GM23338 (cell line): ENCODE measurements around the gene MSRB1. TPM values are rescaled to one million over a fixed set of nuclear protein-coding genes. Genes with fewer than 3 reads are reported as not detected.
"Not testable (repeated sequence)": the region's sequence is repeated elsewhere in the genome, so short reads cannot be mapped to it uniquely, and the experiment has no call there.

Experiments
- ATAC-seq: fragments of 200-7000 bp; cut with Tn5 transposase; 3 replicates; pipeline ENCODE4 v1.9.1; 2020
- DNase-seq: peaks from one replicate; pipeline ENCODE4 v3.0.0-alpha.2; 2015; ENCODE audit warnings: low spot score
- H2AFZ ChIP-seq: fragments of 200-600 bp; sonication (generic); 2 replicates; pipeline ENCODE4 v1.8.0; 2016; ENCODE audit warnings: antibody characterized with exemption, mild to moderate bottlenecking, moderate library complexity
- H3F3A ChIP-seq: fragments of 200-600 bp; sonication (generic); replicated peaks from 2 replicates; pipeline ENCODE4 v1.8.0; 2017; ENCODE audit warnings: antibody characterized with exemption, mixed run types, low read depth
- H3K27ac ChIP-seq: fragments of 200-600 bp; sonication (generic); 2 replicates; pipeline ENCODE4 v1.6.1; 2016; ENCODE audit warnings: low read depth
- H3K27me3 ChIP-seq: fragments of 200-600 bp; sonication (generic); 2 replicates; pipeline ENCODE4 v1.8.0; 2016; ENCODE audit warnings: mild to moderate bottlenecking, mixed run types, moderate library complexity; ENCODE audit not compliant: insufficient read depth
- H3K36me3 ChIP-seq: fragments of 200-600 bp; sonication (generic); 2 replicates; pipeline ENCODE4 v1.8.0; 2016; ENCODE audit warnings: mild to moderate bottlenecking; ENCODE audit not compliant: insufficient read depth
- H3K4me1 ChIP-seq: fragments of 200-600 bp; sonication (generic); 2 replicates; pipeline ENCODE4 v1.8.0; 2016; ENCODE audit warnings: mild to moderate bottlenecking, moderate library complexity; ENCODE audit not compliant: insufficient read depth
- H3K4me2 ChIP-seq: fragments of 200-600 bp; sonication (generic); 2 replicates; pipeline ENCODE4 v1.7.1; 2017; ENCODE audit warnings: mixed run types
- H3K4me3 ChIP-seq: fragments of 200-600 bp; sonication (generic); 2 replicates; pipeline ENCODE4 v1.6.1; 2016; ENCODE audit warnings: mixed run types
- H3K79me2 ChIP-seq: fragments of 200-600 bp; sonication (generic); replicated peaks from 2 replicates; pipeline ENCODE4 v1.8.0; 2017; ENCODE audit warnings: mild to moderate bottlenecking; ENCODE audit not compliant: insufficient read depth
- H3K9me2 ChIP-seq: fragments of 200-600 bp; sonication (generic); 2 replicates; pipeline ENCODE4 v1.8.0; 2017; ENCODE audit not compliant: insufficient read depth
- H4K20me1 ChIP-seq: fragments of 200-600 bp; sonication (generic); replicated peaks from 2 replicates; pipeline ENCODE4 v1.8.0; 2017; ENCODE audit warnings: mild to moderate bottlenecking; ENCODE audit not compliant: insufficient read depth
- H3K27ac Mint-ChIP-seq: 2 replicates; pipeline ENCODE4 v1.8.0; 2020; ENCODE audit warnings: inconsistent platforms, mild to moderate bottlenecking, moderate library complexity, mixed read lengths
- H3K27me3 Mint-ChIP-seq: 3 replicates; pipeline ENCODE4 v1.8.0; 2022; ENCODE audit warnings: low read depth, mild to moderate bottlenecking, moderate library complexity, mixed read lengths, inconsistent platforms; ENCODE audit not compliant: insufficient read depth, poor library complexity
- H3K36me3 Mint-ChIP-seq: 3 replicates; pipeline ENCODE4 v1.8.0; 2021; ENCODE audit warnings: low read depth, mild to moderate bottlenecking, inconsistent platforms, moderate library complexity, mixed read lengths
- H3K4me1 Mint-ChIP-seq: 3 replicates; pipeline ENCODE4 v1.8.0; 2020; ENCODE audit warnings: mild to moderate bottlenecking, inconsistent platforms, mixed read lengths
- H3K4me3 Mint-ChIP-seq: 3 replicates; pipeline ENCODE4 v1.8.0; 2021; ENCODE audit warnings: moderate library complexity, mild to moderate bottlenecking, inconsistent platforms, mixed read lengths
- H3K9me3 Mint-ChIP-seq: 3 replicates; pipeline ENCODE4 v1.8.0; 2020; ENCODE audit warnings: moderate library complexity, mild to moderate bottlenecking, inconsistent platforms, mixed read lengths
- CREB1 ChIP-seq: fragments of 250-450 bp; sonication (Bioruptor Pico); IDR thresholded peaks from 2 replicates; pipeline ENCODE4 v1.5.0; 2020; ENCODE audit warnings: low read depth, mild to moderate bottlenecking, moderate library complexity
- CTCF ChIP-seq, 2 experiments: fragments of 200-600 bp in 1 of 2; sonication (generic) in 1 of 2; conservative IDR thresholded peaks; 2 replicates each; pipeline versions ENCODE4 v1.5.1 to v1.6.1; 2016 to 2017; ENCODE audit warnings: antibody characterized with exemption in 2 of 2, low read depth in 2 of 2, mild to moderate bottlenecking in 2 of 2, moderate library complexity in 1 of 2
- EZH2 ChIP-seq: fragments of 200-600 bp; sonication (generic); IDR thresholded peaks from one replicate; pipeline ENCODE4 v1.8.0; 2017; ENCODE audit warnings: antibody characterized with exemption, mild to moderate bottlenecking, low read depth; ENCODE audit not compliant: unreplicated experiment
- POLR2AphosphoS5 ChIP-seq: IDR thresholded peaks from 2 replicates; pipeline ENCODE4 v1.6.1; 2016; ENCODE audit warnings: antibody characterized with exemption, low read depth
- REST ChIP-seq: IDR thresholded peaks from one replicate; pipeline ENCODE4 v1.6.1; 2018; ENCODE audit warnings: antibody characterized with exemption; ENCODE audit not compliant: unreplicated experiment
- STAT1 ChIP-seq: IDR thresholded peaks from one replicate; pipeline ENCODE4 v1.6.1; 2016; ENCODE audit warnings: antibody characterized with exemption; ENCODE audit not compliant: unreplicated experiment
- ZNF114 ChIP-seq: fragments of 250-450 bp; sonication (Bioruptor Pico); IDR thresholded peaks from 2 replicates; pipeline ENCODE4 v1.5.0; 2020; ENCODE audit warnings: mild to moderate bottlenecking, moderate library complexity
- ZNF331 ChIP-seq: fragments of 250-450 bp; sonication (Bioruptor Pico); IDR thresholded peaks from 2 replicates; pipeline ENCODE4 v1.5.0; 2020; ENCODE audit warnings: low read depth, mild to moderate bottlenecking, moderate library complexity
- polyA plus RNA-seq: library from polyadenylated mRNA; unstranded; fragments of >200 nt; fragmentation: Nextera tagmentation; extraction: Ambion mirVana; gene quantifications from 2 replicates; pipeline ENCODE4 v1.2.1, GENCODE V29; 2016
- total RNA-seq: library from RNA; depleted of rRNA; stranded (reverse); fragments of >200 nt; shearing (Covaris generic); gene quantifications from 2 replicates; pipeline ENCODE4 v1.2.3, GENCODE V29; 2014

The MSRB1 gene
- total and polyA plus RNA-seq, 2 experiments from 2014 or later, result 30.4 to 31.3 TPM

DNA sequence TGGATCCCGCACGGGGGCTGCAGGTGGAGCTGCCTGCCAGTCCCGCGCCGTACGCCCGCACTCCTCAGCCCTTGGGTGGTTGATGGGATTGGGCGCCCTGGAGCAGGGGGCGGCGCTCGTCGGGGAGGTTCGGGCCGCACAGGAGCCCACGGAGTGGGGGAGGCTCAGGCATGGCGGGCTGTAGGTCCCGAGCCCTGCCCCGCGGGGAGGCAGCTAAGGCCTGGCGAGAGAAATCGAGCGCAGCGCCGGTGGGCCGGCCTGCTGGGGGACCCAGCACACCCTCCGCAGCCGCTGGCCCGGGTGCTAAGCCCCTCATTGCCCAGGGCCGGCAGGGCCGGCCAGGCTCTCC, 15.1 kb upstream of the MSRB1 start:
- not testable (repeated sequence) for H3K9me2 ChIP-seq, H3K4me3 Mint-ChIP-seq, H3K27me3 ChIP-seq, H3K27ac Mint-ChIP-seq, H3K9me3 Mint-ChIP-seq, H3K27ac ChIP-seq, ATAC-seq, DNase-seq
- H4K20me1 ChIP-seq, result peaks cover 14% of the 10 kb centered on the region
- H3K79me2 ChIP-seq, result peaks cover 18% of the 10 kb centered on the region
- peaks cover 38% of the 10 kb centered on the region for H3F3A ChIP-seq
- peak overlapping the region; percentile 91; the same call in 1 of the 2 replicates for H3K4me2 ChIP-seq
- H3K27me3 Mint-ChIP-seq, result peaks cover 41% of the 10 kb centered on the region
- H3K4me3 ChIP-seq, result peak overlapping the region; percentile 89; the same call in 1 of the 2 replicates
- peaks cover 14% of the 10 kb centered on the region for H3K36me3 ChIP-seq
- peaks cover 27% of the 10 kb centered on the region for H3K4me1 Mint-ChIP-seq
- peaks cover 26% of the 10 kb centered on the region; the same call in 1 of the 2 replicates for H3K4me1 ChIP-seq
- peaks cover 29% of the 10 kb centered on the region for H3K36me3 Mint-ChIP-seq
- peak overlapping the region; percentile 97; the same call in 1 of the 2 replicates for H2AFZ ChIP-seq

GRCh38 chr16:1957434-1958142, 14.6 kb upstream of the MSRB1 start:
- H3K27ac ChIP-seq, H3K27ac Mint-ChIP-seq, H3K9me3 Mint-ChIP-seq, H3K9me2 ChIP-seq, H3K4me3 Mint-ChIP-seq, H3K36me3 ChIP-seq, H3K27me3 ChIP-seq, H4K20me1 ChIP-seq, ATAC-seq, H2AFZ ChIP-seq, H3K4me2 ChIP-seq, DNase-seq: not testable (repeated sequence)
- Histone ChIP-seq H3K79me2 (peaks cover 13% of the 10 kb centered on the region), H3K4me3 (peak overlapping the region; percentile 89; the same call in 1 of the 2 replicates), H3F3A (peaks cover 33% of the 10 kb centered on the region), H3K4me1 (peaks cover 20% of the 10 kb centered on the region; the same call in 1 of the 2 replicates)
- H3K36me3 Mint-ChIP-seq, result peaks cover 24% of the 10 kb centered on the region
- peaks cover 22% of the 10 kb centered on the region for H3K4me1 Mint-ChIP-seq
- H3K27me3 Mint-ChIP-seq, result peaks cover 36% of the 10 kb centered on the region

DNA sequence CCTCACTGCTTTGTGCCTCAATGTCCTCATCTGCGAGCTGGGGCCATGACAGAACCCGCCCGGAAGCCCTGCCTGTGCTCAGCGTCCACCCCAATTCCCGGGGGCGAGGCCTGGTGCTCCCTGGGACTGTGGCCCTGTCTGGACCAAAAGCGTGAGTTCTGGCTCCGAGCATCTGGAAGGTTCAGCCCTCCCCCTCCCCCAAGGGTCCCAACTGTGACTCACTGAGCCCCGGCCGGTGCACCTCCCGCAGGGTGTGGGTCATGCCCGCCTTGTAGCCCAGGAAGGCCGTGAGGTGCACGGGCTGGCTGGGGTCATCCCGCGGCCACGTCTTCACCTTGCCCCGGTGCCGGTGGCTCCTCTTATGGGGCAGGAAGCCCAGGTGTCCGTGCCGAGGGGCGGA, 10.7 kb upstream of the MSRB1 start:
- Mint-ChIP-seq H3K4me3 (no peak overlapping the region), H3K27me3 (peaks cover 6% of the 10 kb centered on the region), H3K27ac (no peak overlapping the region), H3K9me3 (no peaks in the 10 kb centered on the region), H3K36me3 (no peaks in the 10 kb centered on the region), H3K4me1 (no peaks in the 10 kb centered on the region; the same call in 2 of the 3 replicates)
- ATAC-seq (no peak), DNase-seq (no peak)
- Histone ChIP-seq H3K4me2 (no peak overlapping the region), H3K36me3 (no peaks in the 10 kb centered on the region), H3K9me2 (no peaks in the 10 kb centered on the region), H3K4me3 (no peak overlapping the region), H3K4me1 (no peaks in the 10 kb centered on the region; the same call in 1 of the 2 replicates), H3F3A (peaks cover 7% of the 10 kb centered on the region), H2AFZ (no peak overlapping the region), H4K20me1 (no peaks in the 10 kb centered on the region), H3K79me2 (no peaks in the 10 kb centered on the region), H3K27me3 (no peaks in the 10 kb centered on the region), H3K27ac (no peak overlapping the region)
- TF ChIP-seq EZH2 (no peak), ZNF331 (no peak), STAT1 (no peak), POLR2AphosphoS5 (no peak), REST (no peak), CREB1 (CRISPR knock-in tag) (no peak), ZNF114 (no peak), CTCF (conservative IDR thresholded peaks at IDR 0.05; ENCODE audit: low read depth in 2 of 2) (no peak)
